ENCODE data around the gene PDLIM5.

PDLIM5 gene

DNA sequence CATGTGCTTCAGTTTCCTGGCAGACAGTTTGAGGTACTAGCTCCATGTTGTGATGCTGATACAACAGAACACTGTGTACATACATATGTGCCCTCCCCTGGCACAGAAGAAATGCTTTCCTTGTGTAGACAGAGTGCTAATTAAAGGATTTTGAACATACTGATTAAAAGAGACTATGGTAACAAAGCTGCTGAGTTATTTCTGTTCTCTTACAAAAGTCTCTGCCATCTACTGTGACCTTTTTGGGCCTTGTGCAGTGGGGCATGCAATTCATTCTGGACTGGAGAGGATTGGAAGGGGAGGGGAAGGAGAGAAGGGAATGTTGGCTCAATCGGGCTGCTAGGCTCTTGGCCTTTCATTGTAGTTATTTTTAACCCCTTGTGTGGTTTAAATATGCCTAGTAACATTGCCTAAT is 6.0 kb downstream of the PDLIM5 start:
- TF ChIP-seq, protein P1, sequence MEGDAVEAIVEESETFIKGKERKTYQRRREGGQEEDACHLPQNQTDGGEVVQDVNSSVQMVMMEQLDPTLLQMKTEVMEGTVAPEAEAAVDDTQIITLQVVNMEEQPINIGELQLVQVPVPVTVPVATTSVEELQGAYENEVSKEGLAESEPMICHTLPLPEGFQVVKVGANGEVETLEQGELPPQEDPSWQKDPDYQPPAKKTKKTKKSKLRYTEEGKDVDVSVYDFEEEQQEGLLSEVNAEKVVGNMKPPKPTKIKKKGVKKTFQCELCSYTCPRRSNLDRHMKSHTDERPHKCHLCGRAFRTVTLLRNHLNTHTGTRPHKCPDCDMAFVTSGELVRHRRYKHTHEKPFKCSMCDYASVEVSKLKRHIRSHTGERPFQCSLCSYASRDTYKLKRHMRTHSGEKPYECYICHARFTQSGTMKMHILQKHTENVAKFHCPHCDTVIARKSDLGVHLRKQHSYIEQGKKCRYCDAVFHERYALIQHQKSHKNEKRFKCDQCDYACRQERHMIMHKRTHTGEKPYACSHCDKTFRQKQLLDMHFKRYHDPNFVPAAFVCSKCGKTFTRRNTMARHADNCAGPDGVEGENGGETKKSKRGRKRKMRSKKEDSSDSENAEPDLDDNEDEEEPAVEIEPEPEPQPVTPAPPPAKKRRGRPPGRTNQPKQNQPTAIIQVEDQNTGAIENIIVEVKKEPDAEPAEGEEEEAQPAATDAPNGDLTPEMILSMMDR (conservative IDR thresholded peaks at IDR 0.05; ENCODE audit: control insufficient read depth, insufficient read depth, low read depth, low read length), result no peak
- H3K4me3 ChIP-seq (ENCODE audit: control insufficient read depth, low read depth, low read length), result no peak overlapping the region
- no peak for DNase-seq (ENCODE audit: low read depth)

DNA sequence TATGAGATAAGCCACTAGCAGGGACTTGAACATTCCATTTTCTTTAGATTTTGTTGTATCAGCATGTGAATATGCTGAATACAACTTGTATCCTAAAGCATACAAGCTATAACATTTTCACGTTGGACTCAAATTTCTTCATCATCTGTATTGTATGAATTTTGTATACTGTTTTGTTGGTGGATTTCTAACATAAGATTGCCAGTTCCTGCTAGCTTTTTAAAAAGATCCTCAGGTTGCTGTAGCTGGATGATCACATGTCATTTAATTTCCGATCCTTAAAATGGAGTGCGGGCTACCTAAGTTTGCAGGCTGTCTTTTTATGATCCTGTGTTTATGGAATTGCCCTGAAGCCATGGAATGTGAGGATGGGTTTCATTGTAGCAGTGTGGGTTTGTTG is 6.9 kb downstream of the PDLIM5 start:
- TF ChIP-seq, protein P1 (conservative IDR thresholded peaks at IDR 0.05; ENCODE audit: control insufficient read depth, insufficient read depth, low read depth, low read length), result no peak
- no peak for DNase-seq (ENCODE audit: low read depth)
- H3K4me3 ChIP-seq (ENCODE audit: control insufficient read depth, low read depth, low read length), result no peak overlapping the region

DNA sequence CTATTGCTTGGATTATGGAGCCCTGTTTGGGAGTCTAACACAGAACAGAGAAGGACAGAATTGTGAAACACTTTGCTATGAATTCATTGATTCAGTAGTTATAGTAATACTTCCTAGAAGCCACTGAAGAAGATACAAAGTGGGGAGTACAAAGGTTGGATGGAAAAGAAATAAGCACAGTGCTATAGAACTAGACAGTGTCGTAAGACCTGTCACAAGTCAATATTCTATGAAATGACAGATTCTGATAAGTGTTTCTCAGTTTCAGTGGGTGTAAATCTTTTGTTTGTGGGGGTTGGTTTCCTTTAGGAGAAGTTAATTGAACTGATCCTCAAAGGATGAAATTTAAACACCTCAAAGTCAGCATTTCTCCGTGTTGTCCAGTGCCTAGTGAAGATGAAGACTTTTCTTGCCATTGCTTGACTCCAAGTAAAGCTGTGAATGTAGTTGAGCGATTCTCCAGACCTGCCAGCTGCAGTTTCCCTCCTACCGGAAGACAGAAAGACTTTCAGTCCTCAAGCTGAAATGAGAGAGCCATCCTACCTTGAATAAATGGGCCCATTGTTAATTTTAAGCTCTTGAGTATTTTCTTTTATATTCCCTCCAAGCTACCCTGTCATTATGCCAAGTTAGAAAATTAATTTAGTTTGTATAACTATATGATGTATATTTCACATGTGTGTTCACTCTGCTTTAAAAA is 7.9 kb downstream of the PDLIM5 start:
- DNase-seq (ENCODE audit: low read depth), result no peak
- TF ChIP-seq, protein P1 (conservative IDR thresholded peaks at IDR 0.05; ENCODE audit: control insufficient read depth, insufficient read depth, low read depth, low read length), result no peak
- no peak overlapping the region for H3K4me3 ChIP-seq (ENCODE audit: control insufficient read depth, low read depth, low read length)

DNA sequence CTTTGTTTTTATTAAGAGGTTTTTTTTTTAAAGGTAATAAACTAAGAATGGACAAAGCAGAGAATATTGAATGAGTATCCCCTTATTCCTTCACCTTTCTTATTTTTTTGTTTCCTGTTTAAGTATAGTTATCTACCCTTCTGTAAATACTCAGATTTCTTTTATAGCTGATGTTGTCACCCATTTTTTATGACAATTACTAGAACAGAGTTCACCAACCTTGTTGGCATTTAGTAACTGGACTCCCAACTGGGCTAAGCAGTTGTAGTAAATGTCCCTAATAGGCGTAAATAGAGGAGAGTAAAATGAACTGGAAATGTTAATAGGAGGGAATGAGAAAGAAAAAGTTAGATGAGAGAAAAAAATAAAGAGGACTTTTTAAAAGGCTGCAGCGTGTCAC is 9.8 kb downstream of the PDLIM5 start:
- TF ChIP-seq, protein P1 (conservative IDR thresholded peaks at IDR 0.05; ENCODE audit: control insufficient read depth, insufficient read depth, low read depth, low read length), result no peak
- DNase-seq (ENCODE audit: low read depth), result no peak
- H3K4me3 ChIP-seq (ENCODE audit: control insufficient read depth, low read depth, low read length), result no peak overlapping the region

DNA sequence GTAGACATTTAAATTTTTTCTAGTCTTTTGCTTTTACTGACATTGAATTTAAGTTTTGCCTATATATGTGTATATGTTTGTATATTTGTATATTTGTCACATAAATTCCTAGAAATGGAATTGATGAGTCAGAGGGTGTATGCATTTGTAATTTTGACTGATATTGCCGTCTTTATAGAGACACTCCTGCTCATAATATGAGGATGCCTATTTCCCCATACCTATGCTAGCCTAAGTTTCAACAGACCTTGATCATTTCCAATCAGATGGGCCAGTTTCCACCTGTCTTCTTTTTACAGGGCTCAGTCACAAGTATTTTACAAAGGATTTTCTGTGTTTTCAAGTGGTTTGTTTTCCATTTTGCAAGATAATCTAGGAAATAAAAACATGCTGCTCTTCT is 10.8 kb downstream of the PDLIM5 start:
- TF ChIP-seq, protein P1 (conservative IDR thresholded peaks at IDR 0.05; ENCODE audit: control insufficient read depth, insufficient read depth, low read depth, low read length), result no peak
- no peak overlapping the region for H3K4me3 ChIP-seq (ENCODE audit: control insufficient read depth, low read depth, low read length)
- DNase-seq (ENCODE audit: low read depth), result no peak

DNA sequence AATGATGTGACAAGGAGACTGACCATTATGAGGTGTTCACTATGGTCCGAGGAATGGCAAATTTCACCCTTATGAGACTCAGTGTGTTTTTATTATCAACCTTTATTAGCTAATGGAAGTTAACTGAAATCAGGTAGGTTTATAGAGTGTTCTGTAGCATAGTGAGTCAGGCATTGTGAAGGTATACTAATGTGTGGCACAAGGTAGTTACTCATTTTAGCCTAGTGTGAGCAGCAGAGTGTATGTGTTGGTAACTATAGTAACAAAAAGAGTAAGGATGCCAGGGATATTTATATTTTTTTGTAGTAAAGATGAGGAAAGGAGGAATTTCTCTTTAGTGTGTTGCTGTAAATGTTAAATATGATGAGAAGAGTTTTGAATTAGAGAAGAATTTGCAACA is 12.0 kb downstream of the PDLIM5 start:
- TF ChIP-seq, protein P1 (conservative IDR thresholded peaks at IDR 0.05; ENCODE audit: control insufficient read depth, insufficient read depth, low read depth, low read length), result no peak
- DNase-seq (ENCODE audit: low read depth), result no peak
- no peak overlapping the region for H3K4me3 ChIP-seq (ENCODE audit: control insufficient read depth, low read depth, low read length)

DNA sequence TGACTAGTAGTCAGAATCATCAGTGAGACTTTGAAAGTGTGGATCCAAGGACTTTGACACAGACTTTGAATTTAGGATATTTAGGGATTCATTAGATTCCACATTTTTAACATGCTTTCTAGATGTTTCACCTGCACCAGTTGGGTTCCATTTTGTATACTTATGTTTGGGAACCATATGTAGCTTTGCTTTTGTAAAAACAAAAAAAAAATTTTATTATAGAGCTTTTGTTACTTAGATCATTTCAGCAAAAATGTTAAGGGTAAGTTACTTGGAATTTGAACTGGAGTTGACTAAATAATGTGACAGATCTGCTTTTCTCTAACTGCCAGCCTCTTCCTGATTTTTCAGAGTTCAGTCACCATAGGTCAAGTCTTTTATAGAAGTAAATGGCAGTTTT is 14.6 kb downstream of the PDLIM5 start:
- TF ChIP-seq, protein P1 (conservative IDR thresholded peaks at IDR 0.05; ENCODE audit: control insufficient read depth, insufficient read depth, low read depth, low read length), result no peak
- no peak for DNase-seq (ENCODE audit: low read depth)
- no peak overlapping the region for H3K4me3 ChIP-seq (ENCODE audit: control insufficient read depth, low read depth, low read length)

All from fibroblast of mammary gland (primary cell).